Neural cell (in vitro differentiated cells): Measurements from ENCODE around the gene TASL. TPM values are rescaled to one million over a fixed set of nuclear protein-coding genes. Genes with fewer than 3 reads are reported as not detected.

Source experiments
- H2AFZ ChIP-seq: fragments of 200-600, 300-800 bp; sonication (generic), shearing (Covaris generic); 2 replicates; pipeline ENCODE4 v1.6.0; 2014; ENCODE audit warnings: low read depth, mild to moderate bottlenecking, antibody characterized with exemption, low read length, moderate library complexity
- H3F3A ChIP-seq: fragments of 200-600 bp; shearing (Covaris generic); 2 replicates; pipeline ENCODE4 v1.6.1; 2016; ENCODE audit warnings: mild to moderate bottlenecking, moderate library complexity, mixed read lengths, antibody characterized with exemption, low read length; ENCODE audit not compliant: insufficient read depth, poor library complexity, severe bottlenecking
- H3K27ac ChIP-seq: fragments of 200-600, 300-800 bp; sonication (generic), shearing (Covaris generic); 2 replicates; pipeline ENCODE4 v1.5.1; 2014; ENCODE audit warnings: mild to moderate bottlenecking, low read length, moderate library complexity
- H3K27me3 ChIP-seq: fragments of 300-800, 200-600 bp; sonication (generic), shearing (Covaris generic); 2 replicates; pipeline ENCODE4 v1.6.0; 2014; ENCODE audit warnings: mild to moderate bottlenecking, low read depth, low read length, moderate library complexity; ENCODE audit not compliant: insufficient read depth
- H3K36me3 ChIP-seq: fragments of 300-800, 200-600 bp; sonication (generic), shearing (Covaris generic); 2 replicates; pipeline ENCODE4 v1.5.1; 2014; ENCODE audit warnings: mild to moderate bottlenecking, antibody characterized with exemption, low read length, moderate library complexity; ENCODE audit not compliant: insufficient read depth
- H3K4me2 ChIP-seq: fragments of 300-800, 200-600 bp; sonication (generic), shearing (Covaris generic); 2 replicates; pipeline ENCODE4 v1.6.0; 2014; ENCODE audit warnings: mild to moderate bottlenecking, low read length
- H3K4me3 ChIP-seq: fragments of 300-800, 200-600 bp; sonication (generic), shearing (Covaris generic); 2 replicates; pipeline ENCODE4 v1.5.1; 2014; ENCODE audit warnings: mild to moderate bottlenecking, low read length, moderate library complexity
- H3K79me2 ChIP-seq: fragments of 200-600 bp; shearing (Covaris generic); replicated peaks from 2 replicates; pipeline ENCODE4 v1.6.0; 2014; ENCODE audit warnings: mild to moderate bottlenecking, low read length, moderate library complexity; ENCODE audit not compliant: insufficient read depth
- H3K9ac ChIP-seq: fragments of 300-800, 200-600 bp; sonication (generic), shearing (Covaris generic); 2 replicates; pipeline ENCODE4 v1.6.1; 2016; ENCODE audit warnings: mild to moderate bottlenecking, low read length, mixed read lengths
- H3K9me2 ChIP-seq: fragments of 200-600 bp; shearing (Covaris generic); 2 replicates; pipeline ENCODE4 v1.6.1; 2016; ENCODE audit warnings: mild to moderate bottlenecking, low read length, mixed read lengths; ENCODE audit not compliant: insufficient read depth
- H3K9me3 ChIP-seq: fragments of 200-600, 300-800 bp; sonication (generic), shearing (Covaris generic); 2 replicates; pipeline ENCODE4 v1.6.1; 2016; ENCODE audit warnings: mild to moderate bottlenecking, mixed run types, low read length, moderate library complexity, mixed read lengths
- H4K20me1 ChIP-seq: fragments of 200-600 bp; shearing (Covaris generic); 2 replicates; pipeline ENCODE4 v1.6.1; 2016; ENCODE audit warnings: mild to moderate bottlenecking, mixed run types; ENCODE audit not compliant: insufficient read depth
- EP300 ChIP-seq: fragments of 450-650 bp; conservative IDR thresholded peaks from 2 replicates; pipeline ENCODE4 v1.6.1; 2014; ENCODE audit warnings: antibody characterized with exemption, mild to moderate bottlenecking, moderate library complexity; ENCODE audit not compliant: poor library complexity, severe bottlenecking
- EZH2 ChIP-seq: fragments of 200-600, 300-800 bp; shearing (Covaris generic), sonication (generic); IDR thresholded peaks from 2 replicates; pipeline ENCODE4 v1.6.1; 2014; ENCODE audit warnings: antibody characterized with exemption, low read length, borderline replicate concordance, mild to moderate bottlenecking; ENCODE audit not compliant: insufficient read depth, poor library complexity, severe bottlenecking
- MXI1 ChIP-seq: fragments of 450-650 bp; conservative IDR thresholded peaks from 2 replicates; pipeline ENCODE4 v1.6.1; 2014; ENCODE audit warnings: antibody characterized with exemption, mild to moderate bottlenecking; ENCODE audit not compliant: poor library complexity, severe bottlenecking
- POLR2AphosphoS5 ChIP-seq: IDR thresholded peaks from 2 replicates; pipeline ENCODE4 v1.6.1; 2012
- RAD21 ChIP-seq: fragments of 450-650 bp; conservative IDR thresholded peaks from 2 replicates; pipeline ENCODE4 v1.6.1; 2014; ENCODE audit warnings: antibody characterized with exemption, mild to moderate bottlenecking, moderate library complexity
- SMC3 ChIP-seq: fragments of 450-650 bp; conservative IDR thresholded peaks from 2 replicates; pipeline ENCODE4 v1.6.1; 2014; ENCODE audit warnings: antibody characterized with exemption, mild to moderate bottlenecking, moderate library complexity; ENCODE audit not compliant: poor library complexity
- TAF1 ChIP-seq: IDR thresholded peaks from 2 replicates; pipeline ENCODE4 v1.6.1; 2012; ENCODE audit warnings: low read depth
- polyA minus RNA-seq: library from RNA; depleted of rRNA, polyadenylated mRNA; stranded (reverse); fragments of >200 nt; gene quantifications from 2 replicates; pipeline ENCODE4 v1.2.3, GENCODE V29; 2014
- polyA plus RNA-seq: library from polyadenylated mRNA; depleted of rRNA; stranded (reverse); fragments of >200 nt; gene quantifications from 2 replicates; pipeline ENCODE4 v1.2.3, GENCODE V29; 2014
- TF ChIP-seq, protein P1 (sequence below): IDR thresholded peaks from 2 replicates; pipeline ENCODE4 v1.6.1; 2012; ENCODE audit warnings: borderline replicate concordance
- TF ChIP-seq, protein P2 (sequence below): fragments of 450-650 bp; IDR thresholded peaks from 2 replicates; pipeline ENCODE4 v1.5.1; 2014; ENCODE audit warnings: antibody characterized with exemption, mild to moderate bottlenecking, moderate library complexity; ENCODE audit not compliant: poor library complexity, severe bottlenecking

Gene TASL, protein sequence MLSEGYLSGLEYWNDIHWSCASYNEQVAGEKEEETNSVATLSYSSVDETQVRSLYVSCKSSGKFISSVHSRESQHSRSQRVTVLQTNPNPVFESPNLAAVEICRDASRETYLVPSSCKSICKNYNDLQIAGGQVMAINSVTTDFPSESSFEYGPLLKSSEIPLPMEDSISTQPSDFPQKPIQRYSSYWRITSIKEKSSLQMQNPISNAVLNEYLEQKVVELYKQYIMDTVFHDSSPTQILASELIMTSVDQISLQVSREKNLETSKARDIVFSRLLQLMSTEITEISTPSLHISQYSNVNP
- polyA plus RNA-seq (not detected in 2 replicates), polyA minus RNA-seq (not detected in 2 replicates)

DNA sequence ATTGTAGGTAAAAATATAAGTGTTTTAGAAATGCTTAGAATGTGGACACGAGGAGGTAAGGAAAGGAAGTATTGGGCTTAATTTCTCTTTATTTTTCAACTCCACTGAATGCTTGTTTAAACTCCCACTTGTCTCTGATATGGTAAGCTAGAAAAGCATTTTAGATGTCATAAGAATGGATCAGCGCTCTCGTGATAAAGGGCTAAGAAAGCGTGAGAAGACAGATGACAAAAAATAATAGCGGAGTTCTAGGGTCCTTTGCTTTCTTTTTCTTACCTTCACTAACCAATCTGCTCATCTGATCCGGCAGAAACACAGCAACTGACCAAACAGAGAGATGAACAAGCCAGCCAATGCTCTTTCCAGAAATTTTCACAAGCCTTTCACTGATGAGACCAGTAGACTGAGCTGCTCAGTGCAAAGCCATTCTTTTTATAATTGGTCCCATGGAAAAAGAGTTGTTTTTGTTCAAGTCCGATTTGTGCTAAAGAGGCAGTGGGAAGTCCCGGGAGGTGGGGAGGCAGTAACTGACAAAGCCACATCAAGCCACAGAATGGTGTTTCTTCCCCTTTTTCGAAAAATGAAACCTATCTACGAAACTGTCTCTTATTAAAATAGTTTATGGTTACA, at the start of gene TASL:
TSS of gene TASL (minus strand) at position 405 of the 630 bp plus-strand sequence. CDS start 17,411 bp downstream, outside the sequence.
- TF ChIP-seq TAF1: no peak
- no peak for TF ChIP-seq RAD21
- no peak for TF ChIP-seq EZH2
- TF ChIP-seq, protein P1, sequence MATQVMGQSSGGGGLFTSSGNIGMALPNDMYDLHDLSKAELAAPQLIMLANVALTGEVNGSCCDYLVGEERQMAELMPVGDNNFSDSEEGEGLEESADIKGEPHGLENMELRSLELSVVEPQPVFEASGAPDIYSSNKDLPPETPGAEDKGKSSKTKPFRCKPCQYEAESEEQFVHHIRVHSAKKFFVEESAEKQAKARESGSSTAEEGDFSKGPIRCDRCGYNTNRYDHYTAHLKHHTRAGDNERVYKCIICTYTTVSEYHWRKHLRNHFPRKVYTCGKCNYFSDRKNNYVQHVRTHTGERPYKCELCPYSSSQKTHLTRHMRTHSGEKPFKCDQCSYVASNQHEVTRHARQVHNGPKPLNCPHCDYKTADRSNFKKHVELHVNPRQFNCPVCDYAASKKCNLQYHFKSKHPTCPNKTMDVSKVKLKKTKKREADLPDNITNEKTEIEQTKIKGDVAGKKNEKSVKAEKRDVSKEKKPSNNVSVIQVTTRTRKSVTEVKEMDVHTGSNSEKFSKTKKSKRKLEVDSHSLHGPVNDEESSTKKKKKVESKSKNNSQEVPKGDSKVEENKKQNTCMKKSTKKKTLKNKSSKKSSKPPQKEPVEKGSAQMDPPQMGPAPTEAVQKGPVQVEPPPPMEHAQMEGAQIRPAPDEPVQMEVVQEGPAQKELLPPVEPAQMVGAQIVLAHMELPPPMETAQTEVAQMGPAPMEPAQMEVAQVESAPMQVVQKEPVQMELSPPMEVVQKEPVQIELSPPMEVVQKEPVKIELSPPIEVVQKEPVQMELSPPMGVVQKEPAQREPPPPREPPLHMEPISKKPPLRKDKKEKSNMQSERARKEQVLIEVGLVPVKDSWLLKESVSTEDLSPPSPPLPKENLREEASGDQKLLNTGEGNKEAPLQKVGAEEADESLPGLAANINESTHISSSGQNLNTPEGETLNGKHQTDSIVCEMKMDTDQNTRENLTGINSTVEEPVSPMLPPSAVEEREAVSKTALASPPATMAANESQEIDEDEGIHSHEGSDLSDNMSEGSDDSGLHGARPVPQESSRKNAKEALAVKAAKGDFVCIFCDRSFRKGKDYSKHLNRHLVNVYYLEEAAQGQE: no peak
- no peak for TF ChIP-seq SMC3
- TF ChIP-seq MXI1: no peak
- no peak for TF ChIP-seq POLR2AphosphoS5
- TF ChIP-seq, protein P2, sequence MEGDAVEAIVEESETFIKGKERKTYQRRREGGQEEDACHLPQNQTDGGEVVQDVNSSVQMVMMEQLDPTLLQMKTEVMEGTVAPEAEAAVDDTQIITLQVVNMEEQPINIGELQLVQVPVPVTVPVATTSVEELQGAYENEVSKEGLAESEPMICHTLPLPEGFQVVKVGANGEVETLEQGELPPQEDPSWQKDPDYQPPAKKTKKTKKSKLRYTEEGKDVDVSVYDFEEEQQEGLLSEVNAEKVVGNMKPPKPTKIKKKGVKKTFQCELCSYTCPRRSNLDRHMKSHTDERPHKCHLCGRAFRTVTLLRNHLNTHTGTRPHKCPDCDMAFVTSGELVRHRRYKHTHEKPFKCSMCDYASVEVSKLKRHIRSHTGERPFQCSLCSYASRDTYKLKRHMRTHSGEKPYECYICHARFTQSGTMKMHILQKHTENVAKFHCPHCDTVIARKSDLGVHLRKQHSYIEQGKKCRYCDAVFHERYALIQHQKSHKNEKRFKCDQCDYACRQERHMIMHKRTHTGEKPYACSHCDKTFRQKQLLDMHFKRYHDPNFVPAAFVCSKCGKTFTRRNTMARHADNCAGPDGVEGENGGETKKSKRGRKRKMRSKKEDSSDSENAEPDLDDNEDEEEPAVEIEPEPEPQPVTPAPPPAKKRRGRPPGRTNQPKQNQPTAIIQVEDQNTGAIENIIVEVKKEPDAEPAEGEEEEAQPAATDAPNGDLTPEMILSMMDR: no peak
- no peak for TF ChIP-seq EP300
- H2AFZ ChIP-seq: no peak within 1 kb of the TSS
- H3K4me2 ChIP-seq: no peak within 1 kb of the TSS
- no peak within 1 kb of the TSS for H3K27ac ChIP-seq
- H3F3A ChIP-seq: no peaks in the 10 kb centered on the region
- H4K20me1 ChIP-seq: no peaks in the 10 kb centered on the region
- no peaks in the 10 kb centered on the region for H3K27me3 ChIP-seq
- H3K9ac ChIP-seq: no peak within 1 kb of the TSS
- H3K36me3 ChIP-seq: no peaks in the 10 kb centered on the region
- H3K9me3 ChIP-seq: no peaks in the 10 kb centered on the region
- no peaks in the 10 kb centered on the region for H3K79me2 ChIP-seq
- no peak within 1 kb of the TSS for H3K4me3 ChIP-seq
- H3K9me2 ChIP-seq: no peaks in the 10 kb centered on the region

DNA sequence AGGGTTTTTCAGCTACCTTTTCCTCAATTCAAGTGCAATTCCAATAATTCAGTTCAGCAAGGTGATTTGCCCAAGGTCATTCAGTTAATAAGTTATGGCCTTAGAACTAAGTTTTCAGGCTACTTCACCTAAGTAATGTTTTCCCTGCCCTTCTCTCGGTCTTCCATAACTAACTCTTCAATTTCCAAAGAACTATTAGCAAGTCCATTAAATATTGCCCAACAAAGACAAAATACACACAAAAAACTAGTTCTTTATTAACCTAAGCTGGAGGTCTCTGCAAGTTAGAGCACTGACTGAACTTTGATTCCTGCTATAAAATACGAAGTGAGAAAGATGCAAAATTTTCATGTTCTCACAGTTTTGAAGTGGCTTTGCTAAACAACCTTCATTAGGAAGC, 48.8 kb upstream of the TASL start:
- H3K9me3 ChIP-seq: no peaks in the 10 kb centered on the region
- H2AFZ ChIP-seq: no peak overlapping the region
- TF ChIP-seq, protein P1: no peak
- TF ChIP-seq EP300 (no peak), RAD21 (no peak), SMC3 (no peak), EZH2 (no peak), TAF1 (no peak), POLR2AphosphoS5 (no peak)
- H3K9ac ChIP-seq: no peak overlapping the region
- H3K9me2 ChIP-seq: no peaks in the 10 kb centered on the region
- H3K27me3 ChIP-seq: no peaks in the 10 kb centered on the region
- no peaks in the 10 kb centered on the region for H3K36me3 ChIP-seq
- H4K20me1 ChIP-seq: no peaks in the 10 kb centered on the region
- H3F3A ChIP-seq: no peaks in the 10 kb centered on the region
- H3K79me2 ChIP-seq: no peaks in the 10 kb centered on the region
- H3K27ac ChIP-seq: no peak overlapping the region
- no peak overlapping the region for H3K4me2 ChIP-seq
- H3K4me3 ChIP-seq: no peak overlapping the region
